Measurements from ENCODE around the gene TRAPPC8. TPM values are rescaled to one million over a fixed set of nuclear protein-coding genes. Genes with fewer than 3 reads are reported as not detected.
"Not testable (repeated sequence)": the region's sequence is repeated elsewhere in the genome, so short reads cannot be mapped to it uniquely, and the experiment has no call there.

Gene TRAPPC8
- total RNA-seq, 1 donor from 2014 or later, result 34.6 TPM

GRCh38 chr18:31973929-31974546 lies 31.1 kb upstream of the TRAPPC8 start:
- Histone ChIP-seq H3K27ac (replicated peaks) (no peak overlapping the region), H3K4me1 (no peaks in the 10 kb centered on the region), H3K9me3 (replicated peaks) (peaks cover 39% of the 10 kb centered on the region), H3K27me3 (ENCODE audit: low read depth) (no peaks in the 10 kb centered on the region), H3K36me3 (no peaks in the 10 kb centered on the region), H3K4me3 (no peak overlapping the region)
- DNase-seq, result no peak
- TF ChIP-seq, protein P1, sequence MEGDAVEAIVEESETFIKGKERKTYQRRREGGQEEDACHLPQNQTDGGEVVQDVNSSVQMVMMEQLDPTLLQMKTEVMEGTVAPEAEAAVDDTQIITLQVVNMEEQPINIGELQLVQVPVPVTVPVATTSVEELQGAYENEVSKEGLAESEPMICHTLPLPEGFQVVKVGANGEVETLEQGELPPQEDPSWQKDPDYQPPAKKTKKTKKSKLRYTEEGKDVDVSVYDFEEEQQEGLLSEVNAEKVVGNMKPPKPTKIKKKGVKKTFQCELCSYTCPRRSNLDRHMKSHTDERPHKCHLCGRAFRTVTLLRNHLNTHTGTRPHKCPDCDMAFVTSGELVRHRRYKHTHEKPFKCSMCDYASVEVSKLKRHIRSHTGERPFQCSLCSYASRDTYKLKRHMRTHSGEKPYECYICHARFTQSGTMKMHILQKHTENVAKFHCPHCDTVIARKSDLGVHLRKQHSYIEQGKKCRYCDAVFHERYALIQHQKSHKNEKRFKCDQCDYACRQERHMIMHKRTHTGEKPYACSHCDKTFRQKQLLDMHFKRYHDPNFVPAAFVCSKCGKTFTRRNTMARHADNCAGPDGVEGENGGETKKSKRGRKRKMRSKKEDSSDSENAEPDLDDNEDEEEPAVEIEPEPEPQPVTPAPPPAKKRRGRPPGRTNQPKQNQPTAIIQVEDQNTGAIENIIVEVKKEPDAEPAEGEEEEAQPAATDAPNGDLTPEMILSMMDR (IDR thresholded peaks at IDR 0.05; ENCODE audit: borderline replicate concordance), result no peak
- intact Hi-C loops (cut with micrococcal nuclease), result no loop called here

GRCh38 chr18:31970617-31971016 lies 27.7 kb upstream of the TRAPPC8 start:
- H3K4me1 ChIP-seq, result no peaks in the 10 kb centered on the region
- DNase-seq, result no peak
- no peaks in the 10 kb centered on the region for H3K36me3 ChIP-seq
- peaks cover 30% of the 10 kb centered on the region for H3K9me3 ChIP-seq (replicated peaks)
- intact Hi-C loops (cut with micrococcal nuclease), result no loop called here
- H3K27ac ChIP-seq (replicated peaks), result no peak overlapping the region
- H3K4me3 ChIP-seq, result no peak overlapping the region
- no peaks in the 10 kb centered on the region for H3K27me3 ChIP-seq (ENCODE audit: low read depth)
- TF ChIP-seq, protein P1 (IDR thresholded peaks at IDR 0.05; ENCODE audit: borderline replicate concordance), result no peak

DNA sequence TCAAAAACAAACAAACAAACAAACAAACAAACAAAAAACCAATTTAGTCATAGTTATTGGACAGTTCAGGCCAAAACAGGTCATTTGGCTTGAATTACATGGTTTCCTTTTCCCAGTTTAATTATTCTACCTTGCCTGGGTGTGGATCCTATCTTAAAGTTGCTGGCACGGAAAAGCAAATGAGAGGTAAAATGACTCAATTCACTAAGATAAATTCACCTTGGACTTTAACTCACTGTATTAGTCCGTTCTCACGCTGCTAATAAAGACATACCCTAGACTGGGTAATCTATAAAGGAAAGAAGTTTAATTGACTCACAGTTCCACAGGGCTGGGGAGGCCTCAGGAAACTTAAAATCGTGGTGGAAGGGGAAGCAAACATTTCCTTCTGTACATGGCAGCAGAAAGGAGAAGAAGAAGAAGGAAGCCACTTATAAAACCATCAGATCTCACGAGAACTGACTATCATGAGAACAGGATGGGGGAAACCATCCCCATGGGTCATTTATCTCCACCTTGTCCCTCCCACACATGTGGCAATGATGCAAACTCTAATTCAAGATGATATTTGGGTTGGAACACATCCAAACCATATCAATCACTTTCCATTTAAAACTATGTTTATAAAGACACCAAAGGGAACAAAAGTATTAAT lies 22.5 kb upstream of the TRAPPC8 start:
- Histone ChIP-seq H3K36me3 (no peaks in the 10 kb centered on the region), H3K4me1 (no peaks in the 10 kb centered on the region), H3K9me3 (replicated peaks) (no peaks in the 10 kb centered on the region), H3K27ac (replicated peaks) (no peak overlapping the region), H3K27me3 (ENCODE audit: low read depth) (no peaks in the 10 kb centered on the region), H3K4me3 (no peak overlapping the region)
- no peak for DNase-seq
- intact Hi-C loops (cut with micrococcal nuclease), result no loop called here
- TF ChIP-seq, protein P1 (IDR thresholded peaks at IDR 0.05; ENCODE audit: borderline replicate concordance), result no peak

GRCh38 chr18:31957728-31958127 lies 14.8 kb upstream of the TRAPPC8 start:
- TF ChIP-seq, protein P1 (IDR thresholded peaks at IDR 0.05; ENCODE audit: borderline replicate concordance), result no peak
- Histone ChIP-seq H3K9me3 (replicated peaks) (no peaks in the 10 kb centered on the region), H3K27ac (replicated peaks) (no peak overlapping the region), H3K27me3 (ENCODE audit: low read depth) (no peaks in the 10 kb centered on the region), H3K4me1 (no peaks in the 10 kb centered on the region), H3K4me3 (no peak overlapping the region), H3K36me3 (no peaks in the 10 kb centered on the region)
- intact Hi-C loops (cut with micrococcal nuclease), result loop anchor here (5.0 kb wide), 1 partner anchor 215 kb away; no protein-coding TSS in a partner anchor
- DNase-seq, result no peak

GRCh38 chr18:31954349-31954748 lies 11.4 kb upstream of the TRAPPC8 start:
- intact Hi-C loops (cut with micrococcal nuclease), result no loop called here
- Histone ChIP-seq H3K9me3 (replicated peaks) (no peaks in the 10 kb centered on the region), H3K4me3 (no peak overlapping the region), H3K36me3 (no peaks in the 10 kb centered on the region), H3K4me1 (no peaks in the 10 kb centered on the region), H3K27me3 (ENCODE audit: low read depth) (peaks cover 7% of the 10 kb centered on the region), H3K27ac (replicated peaks) (no peak overlapping the region)
- TF ChIP-seq, protein P1 (IDR thresholded peaks at IDR 0.05; ENCODE audit: borderline replicate concordance), result no peak
- DNase-seq, result no peak

DNA sequence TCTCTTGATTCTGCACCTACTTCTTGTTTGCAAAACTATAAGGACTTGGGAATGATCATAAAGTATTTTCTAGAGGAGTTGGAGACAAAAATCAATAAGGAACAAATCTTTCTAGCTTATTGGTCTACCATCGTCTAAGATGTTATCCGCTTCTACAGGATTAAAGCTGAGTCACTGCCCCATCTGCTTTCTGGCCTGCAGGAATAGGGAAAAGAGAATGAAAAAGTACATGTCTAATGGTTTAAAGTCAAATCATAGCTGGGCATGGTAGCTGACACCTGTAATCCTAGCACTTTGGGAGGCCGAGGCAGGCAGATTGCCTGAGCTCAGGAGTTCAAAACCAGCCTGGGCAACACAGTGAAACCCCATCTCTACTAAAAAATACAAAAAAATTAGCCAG lies 10.8 kb upstream of the TRAPPC8 start:
- H3K9me3 ChIP-seq (replicated peaks); H3K27ac ChIP-seq (replicated peaks); intact Hi-C loops (cut with micrococcal nuclease); H3K4me1 ChIP-seq; DNase-seq; H3K36me3 ChIP-seq; H3K4me3 ChIP-seq; H3K27me3 ChIP-seq (ENCODE audit: low read depth): not testable (repeated sequence)

Data from left ventricle myocardium inferior (tissue), 1 donor.